GM18870 (cell line): Measurements from ENCODE around the gene RIN3.
"Not testable (repeated sequence)": the region's sequence is repeated elsewhere in the genome, so short reads cannot be mapped to it uniquely, and the experiment has no call there.

Experiments used
- ATAC-seq: cut with Tn5 transposase; IDR thresholded peaks from one replicate; pipeline ENCODE4 v1.9.1; 2021; ENCODE audit warnings: moderate library complexity; ENCODE audit not compliant: unreplicated experiment

RIN3 gene

GRCh38 chr14:92659765-92660561 lies 146.4 kb downstream of the RIN3 start:
- no peak for ATAC-seq

DNA sequence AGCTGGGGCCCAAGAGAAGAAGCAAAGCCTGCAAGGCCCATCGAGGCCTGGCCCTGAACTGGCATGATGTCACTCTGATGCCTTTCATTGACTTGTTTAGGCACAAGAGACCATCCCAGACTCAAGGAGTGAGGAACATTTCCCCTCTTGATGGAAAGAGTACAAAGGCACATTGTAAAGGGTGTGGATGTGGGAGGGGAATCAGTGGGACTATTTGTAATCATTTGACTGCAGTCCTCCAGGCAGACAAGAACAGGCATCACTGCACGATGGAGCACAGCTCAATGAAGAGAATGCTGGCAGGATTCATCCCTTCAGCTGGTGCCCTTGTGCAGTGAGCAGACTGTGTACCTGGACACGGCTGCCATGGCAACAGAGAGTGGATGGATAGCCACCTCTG lies 147.0 kb downstream of the RIN3 start:
- ATAC-seq = no peak

- no peak for ATAC-seq
Observed at GRCh38 chr14:92663049-92663448, 149.5 kb downstream of the RIN3 start.

DNA sequence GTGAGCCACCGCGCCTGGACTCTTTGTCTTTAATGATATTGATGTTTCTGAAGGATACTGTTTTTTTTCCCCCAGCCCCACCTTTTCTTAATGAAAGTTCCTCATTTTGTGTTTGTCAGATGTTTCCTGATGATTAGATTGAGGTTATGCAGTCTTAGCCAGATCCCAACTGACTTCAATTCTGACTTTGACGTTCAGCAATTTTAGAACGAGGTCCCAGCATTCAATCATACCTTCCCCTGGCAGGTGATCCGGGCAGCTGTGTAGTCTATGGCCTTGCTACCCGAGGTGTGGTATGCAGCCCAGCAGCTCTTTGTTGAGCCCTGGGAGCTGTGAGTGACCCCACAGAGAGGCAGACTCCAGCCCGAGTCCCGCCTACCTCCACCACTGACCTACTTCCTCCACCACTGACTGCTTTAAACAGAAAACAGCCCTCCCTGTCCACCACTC lies 152.1 kb downstream of the RIN3 start:
- ATAC-seq = no peak

GRCh38 chr14:92666251-92666650 lies 152.7 kb downstream of the RIN3 start:
- ATAC-seq = no peak

- no peak for ATAC-seq
Observed at GRCh38 chr14:92668276-92668973, 154.8 kb downstream of the RIN3 start.

DNA sequence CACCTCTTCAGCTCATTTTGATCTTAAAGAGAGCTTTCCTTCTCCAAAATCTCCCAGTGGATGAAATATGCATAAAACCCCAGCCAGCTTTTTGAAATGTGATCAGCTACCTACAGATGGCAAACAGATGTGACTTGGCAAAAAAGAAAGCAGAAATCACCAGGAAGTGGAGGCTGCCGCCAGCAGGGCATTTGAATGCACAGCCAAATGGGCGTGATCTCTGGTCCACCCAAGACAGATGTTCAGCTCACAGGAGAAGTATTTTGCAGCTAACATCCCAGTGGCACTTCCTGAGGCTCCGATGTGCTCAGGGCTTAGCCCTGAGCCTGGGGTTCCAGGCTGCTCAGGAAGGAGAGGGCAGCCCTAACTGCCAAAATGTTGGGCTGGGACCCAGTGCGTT lies 156.6 kb downstream of the RIN3 start:
- no peak for ATAC-seq

DNA sequence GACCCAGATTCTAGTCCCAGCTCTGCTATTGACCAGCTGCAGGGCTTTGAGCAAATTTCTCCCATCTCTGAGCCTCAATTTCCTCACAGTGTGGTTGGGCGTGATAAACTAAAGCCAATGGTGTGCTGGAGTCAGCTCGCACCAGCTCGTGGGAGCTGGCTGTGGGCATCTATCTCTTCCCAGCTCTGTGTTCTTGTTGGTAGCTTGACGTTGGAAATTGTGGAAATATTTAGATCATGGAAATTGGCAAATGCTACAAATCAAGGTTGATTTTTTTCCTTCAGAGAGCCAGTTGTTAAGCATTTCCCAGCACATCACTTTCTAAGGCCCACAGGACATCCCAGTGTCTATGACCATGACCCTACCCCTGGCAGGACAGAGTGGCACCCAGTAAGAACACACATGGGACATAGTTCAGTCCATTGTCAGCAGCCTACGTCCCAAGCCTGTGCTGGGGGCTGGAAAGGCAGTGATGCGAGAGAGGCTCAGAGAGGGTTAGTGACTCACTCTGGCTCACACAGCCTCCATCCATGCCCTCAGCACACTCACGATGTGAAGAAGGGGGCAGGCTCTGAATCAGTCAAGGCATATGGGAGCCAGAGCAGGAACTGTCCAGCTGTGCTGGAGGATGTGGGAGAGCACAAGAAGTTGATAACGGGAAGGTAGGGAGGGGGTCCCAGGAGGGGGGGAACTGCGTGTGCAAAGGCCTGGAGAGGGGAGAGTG lies 157.2 kb downstream of the RIN3 start:
- ATAC-seq = no peak

- no peak for ATAC-seq
Observed at GRCh38 chr14:92673601-92674150, 160.1 kb downstream of the RIN3 start.

- no peak for ATAC-seq
Observed at GRCh38 chr14:92675421-92675820, 161.8 kb downstream of the RIN3 start.

DNA sequence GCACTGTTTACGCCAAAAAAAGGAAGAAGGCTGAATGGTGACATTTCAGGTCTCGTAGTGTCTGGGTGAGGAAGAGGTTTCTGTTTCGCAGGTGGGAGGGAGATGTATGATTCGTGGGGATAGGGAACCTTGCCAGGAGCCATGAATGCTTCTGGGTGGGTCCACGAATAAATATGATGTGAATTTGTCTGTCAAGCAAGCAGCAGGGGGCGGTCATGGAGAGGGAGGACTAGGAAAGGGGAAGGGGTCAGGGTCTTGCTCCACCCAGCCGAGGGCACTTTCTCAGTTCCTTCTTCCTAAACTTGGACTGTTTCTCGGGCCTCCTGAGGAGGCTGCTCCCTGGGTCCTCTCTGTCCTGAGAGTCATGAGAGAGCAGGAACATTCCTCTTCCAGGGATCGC lies 162.4 kb downstream of the RIN3 start:
- no peak for ATAC-seq

GRCh38 chr14:92676403-92677086 lies 163.0 kb downstream of the RIN3 start:
- ATAC-seq = no peak

DNA sequence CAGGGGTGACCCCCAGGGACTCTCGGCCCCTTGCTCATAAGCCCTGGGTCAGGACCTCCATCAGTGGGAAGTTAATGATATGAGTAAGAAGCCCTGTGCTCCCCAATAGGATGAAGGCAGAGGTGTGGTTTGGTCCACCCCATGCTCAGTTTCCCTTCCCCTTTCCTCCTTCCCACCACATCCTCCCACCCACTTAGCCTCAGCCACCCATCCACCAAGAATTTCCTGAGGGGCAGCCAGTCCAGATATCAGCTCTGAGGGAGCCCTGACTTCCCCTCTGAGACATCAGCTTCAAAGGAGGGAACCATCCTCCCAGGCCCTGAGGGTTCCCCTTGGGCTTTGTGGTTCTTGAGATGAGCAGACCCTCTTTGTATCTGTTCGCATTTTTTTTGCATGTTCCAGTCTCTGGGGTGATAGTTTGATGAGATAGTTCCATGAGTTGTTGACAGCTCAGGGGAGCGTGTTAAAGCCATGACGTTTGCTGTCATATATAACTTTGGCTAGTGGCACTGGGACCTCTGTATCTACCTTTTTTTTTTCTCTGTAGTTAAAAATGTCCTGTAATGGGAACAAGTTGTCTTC lies 163.6 kb downstream of the RIN3 start:
- ATAC-seq = peak; percentile 81

GRCh38 chr14:92677955-92678354 lies 164.4 kb downstream of the RIN3 start:
- ATAC-seq = no peak

DNA sequence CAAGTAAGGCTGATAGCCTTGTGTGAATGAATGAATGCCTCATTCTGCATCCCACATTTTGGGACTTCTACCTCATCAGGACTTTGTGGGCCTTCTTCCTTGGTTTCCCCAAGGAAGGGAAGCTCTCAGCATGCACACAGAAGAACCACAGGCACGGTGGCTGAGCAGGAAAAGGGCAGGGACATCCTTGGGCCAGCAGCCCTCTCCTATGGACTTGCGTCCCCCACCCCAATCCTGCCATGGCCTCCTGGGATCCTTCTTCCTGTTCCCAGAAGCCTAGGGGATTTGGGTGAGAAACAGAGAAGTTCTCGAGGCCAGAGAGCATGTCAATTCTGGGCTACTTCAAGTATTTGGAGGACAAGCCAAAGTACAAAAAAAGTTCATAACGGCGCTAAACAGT lies 165.2 kb downstream of the RIN3 start:
- no peak for ATAC-seq

DNA sequence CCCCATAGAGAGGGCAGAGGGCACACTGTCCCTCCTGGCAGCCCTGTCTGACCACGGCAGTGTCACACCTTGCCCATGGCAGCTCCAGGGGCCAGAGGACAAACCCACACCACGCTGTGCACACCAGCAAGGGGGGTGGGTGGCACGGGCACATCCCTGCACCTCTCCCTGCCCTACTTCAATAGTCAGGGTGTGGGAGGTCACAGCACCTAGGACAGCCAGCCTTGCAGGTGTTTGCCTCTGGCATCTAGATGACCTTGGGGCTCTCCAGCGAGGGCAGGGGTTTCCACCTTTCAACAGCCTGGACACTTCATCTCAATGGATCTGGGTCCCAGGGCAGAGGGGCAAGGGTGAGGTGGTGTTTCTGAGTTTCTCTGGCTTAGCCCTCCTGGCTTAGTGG lies 165.7 kb downstream of the RIN3 start:
- no peak for ATAC-seq

- ATAC-seq = not testable (repeated sequence)
Observed at GRCh38 chr14:92680330-92680729, 166.7 kb downstream of the RIN3 start.

GRCh38 chr14:92680781-92681650 lies 167.4 kb downstream of the RIN3 start:
- ATAC-seq = no peak

DNA sequence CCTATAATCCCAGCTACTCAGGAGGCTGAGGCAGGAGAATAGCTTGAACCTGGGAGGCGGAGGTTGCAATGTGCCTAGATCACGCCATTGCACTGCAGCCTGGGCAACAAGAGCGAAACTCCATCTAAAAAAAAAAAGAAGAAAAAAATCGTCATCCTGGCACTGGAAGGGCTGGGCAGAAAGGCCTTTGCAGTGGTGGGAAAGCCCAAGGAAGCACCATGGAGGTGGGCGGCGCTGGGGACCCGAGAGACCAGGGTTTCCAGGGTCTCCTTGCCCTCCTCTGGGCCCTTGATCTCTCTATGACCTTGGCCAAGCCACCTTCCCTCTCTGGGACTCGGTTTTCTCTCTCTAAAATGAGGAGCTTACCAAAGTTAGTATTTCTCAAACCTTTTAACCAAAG lies 169.5 kb downstream of the RIN3 start:
- no peak for ATAC-seq
